Left colon (tissue), 2 donors: Measurements from ENCODE around the gene IL37. TPM values are rescaled to one million over a fixed set of nuclear protein-coding genes. Genes with fewer than 3 reads are reported as not detected.
"Not testable (repeated sequence)": the region's sequence is repeated elsewhere in the genome, so short reads cannot be mapped to it uniquely, and the experiment has no call there.

Experiments used
- ATAC-seq: fragments of 200-7000 bp; cut with Tn5 transposase; one replicate; pipeline ENCODE4 v1.9.1; 2020; ENCODE audit warnings: mild to moderate bottlenecking, moderate library complexity
- DNase-seq, 2 donors: peaks; one replicate each; pipeline ENCODE4 v3.0.0-alpha.2; 2020
- intact Hi-C, 2 donors: fragments of 100-400 bp; cut with DNase I in 1 of 2; cut with micrococcal nuclease in 1 of 2; formaldehyde crosslinking; loops; one replicate each; pipeline versions ENCODE4 v1.11.2 to v1.14.0; 2022; cut with DNase I, micrococcal nuclease
- total RNA-seq, 2 donors: library from RNA; stranded (reverse); fragmentation: NEBNext Ultra II Directional; extraction: Animal tissue kit (Norgen Biotek cat#: 25700); gene quantifications; one replicate each; pipeline ENCODE4 v1.2.1, GENCODE V29; 2021
- donor health status: DM: no; HTN: no; CAD: no.
- donor health status: DM: yes; HTN: yes; CAD: no.

The IL37 gene
- total RNA-seq, 2 donors from 2014 or later: 0.64 to 1.5 TPM

DNA sequence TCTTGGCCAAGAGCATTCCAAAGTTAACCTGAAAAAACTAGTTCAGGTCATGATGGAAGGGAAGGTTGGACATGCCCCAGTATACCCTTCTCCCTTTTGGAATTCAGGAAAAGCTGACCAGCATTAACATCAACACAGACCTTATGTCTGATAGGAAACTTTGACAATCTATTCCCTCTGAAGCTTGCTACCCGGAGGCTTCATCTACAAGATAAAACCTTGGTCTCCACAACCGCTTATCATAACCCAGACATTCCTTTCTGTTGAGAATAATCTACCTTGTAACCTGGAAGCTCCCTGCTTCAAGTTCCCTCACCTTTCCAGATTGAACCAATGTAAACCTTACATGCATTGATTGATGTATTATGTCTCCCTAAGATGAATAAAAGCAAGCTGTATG lies 24.7 kb upstream of the IL37 start:
- intact Hi-C loops: no loop called here
- no peak for ATAC-seq
- DNase-seq: no peak

DNA sequence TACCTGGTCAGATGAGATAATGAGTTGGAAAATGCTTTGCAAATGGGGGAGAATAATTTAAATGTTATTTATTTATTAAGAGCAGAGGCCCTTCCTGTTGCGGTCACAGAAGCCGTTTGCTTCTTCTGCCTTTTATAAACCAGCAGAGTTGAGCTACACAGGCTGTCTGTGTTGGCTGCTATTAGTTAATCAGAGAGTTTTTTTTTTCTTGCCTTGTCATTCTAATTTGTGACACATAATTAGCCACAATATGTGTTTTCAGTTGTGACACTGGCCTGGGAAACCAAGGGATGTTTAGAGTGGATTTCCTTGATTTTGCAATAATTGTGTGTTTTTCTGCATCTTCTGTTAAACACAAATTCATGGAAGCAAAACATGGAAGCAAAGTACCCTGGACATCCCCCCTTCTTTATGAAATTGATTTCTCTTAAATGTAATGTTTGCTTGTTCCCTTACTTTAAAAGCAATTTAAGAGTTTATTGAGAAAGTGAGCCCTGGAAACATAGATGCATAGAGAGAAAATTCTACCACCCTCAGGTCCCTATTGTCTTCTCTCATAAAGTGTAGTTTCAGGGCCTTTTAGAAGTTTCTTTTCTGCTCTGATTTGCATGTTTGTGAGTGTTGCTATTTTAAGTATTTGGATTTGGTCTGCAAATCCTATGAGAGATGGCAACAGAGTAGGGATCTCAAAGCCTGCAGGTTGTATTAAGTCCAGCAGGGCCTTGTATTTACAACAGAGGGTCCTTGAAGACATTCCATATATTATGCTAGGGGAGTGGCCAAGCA lies 22.8 kb upstream of the IL37 start:
- DNase-seq (no peak), ATAC-seq (no peak)
- intact Hi-C loops: no loop called here

DNA sequence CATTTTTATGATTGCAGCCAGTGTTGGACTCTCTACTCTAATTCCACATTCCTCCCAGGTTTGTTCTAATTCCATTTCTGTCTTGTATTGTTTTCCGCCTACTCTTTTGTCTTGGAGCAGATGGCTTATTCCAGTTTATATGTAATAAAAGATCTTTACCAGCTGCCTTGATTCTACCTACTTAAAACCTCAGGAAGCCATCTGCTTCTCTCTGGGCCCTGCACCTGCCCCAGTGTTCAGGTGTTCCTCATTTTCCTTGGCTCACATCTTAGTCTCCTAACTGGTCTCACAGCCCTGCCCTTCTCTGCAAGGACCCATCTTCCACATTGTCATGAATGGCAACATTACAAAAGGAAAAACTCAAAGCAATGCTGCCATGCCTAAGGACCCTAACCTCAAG lies 21.0 kb upstream of the IL37 start:
- intact Hi-C loops: no loop called here
- peak; percentile 71 for ATAC-seq
- no peak for DNase-seq

DNA sequence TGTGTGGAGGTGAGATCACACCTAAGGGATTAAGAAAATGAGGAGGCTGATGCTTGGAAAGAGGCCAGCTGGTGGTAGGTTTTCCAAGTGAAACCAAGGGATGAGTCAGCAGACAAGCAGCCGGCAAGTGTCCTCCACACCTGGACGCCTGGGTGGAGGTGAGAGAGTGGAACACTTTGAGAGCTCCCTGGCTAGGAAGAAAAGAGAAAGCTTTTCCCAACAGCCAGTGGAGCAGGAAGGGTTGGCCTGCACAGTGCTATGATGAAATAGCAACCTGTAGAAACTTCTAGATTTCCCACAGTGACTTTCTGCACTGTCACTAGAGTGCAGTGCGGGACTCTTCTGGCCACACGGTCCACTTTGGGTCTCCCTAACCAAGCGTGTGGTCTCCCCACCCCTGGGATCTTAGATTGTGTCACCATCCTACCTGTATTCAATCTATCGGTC lies 19.6 kb upstream of the IL37 start:
- intact Hi-C loops: no loop called here
- DNase-seq (no peak), ATAC-seq (peak; percentile 58)

DNA sequence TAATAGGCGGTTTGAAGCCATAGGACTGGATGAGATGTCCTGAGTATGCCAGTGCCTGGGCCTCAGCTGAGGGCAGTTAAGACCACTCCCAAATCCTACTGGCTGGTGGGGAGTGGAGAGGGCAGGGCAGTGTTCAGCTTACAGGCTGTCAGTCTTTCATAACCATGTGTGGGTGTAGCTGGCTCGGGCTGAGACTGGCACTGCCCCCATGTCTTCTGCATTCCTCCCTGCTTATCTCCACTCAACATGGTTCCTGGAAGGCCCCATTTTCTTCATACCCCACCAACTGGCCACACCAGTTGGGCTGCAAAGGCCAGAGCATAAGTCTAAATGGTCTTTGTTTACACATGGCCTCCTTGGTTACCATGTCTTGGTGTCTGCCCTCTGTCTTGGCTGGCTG lies 17.2 kb upstream of the IL37 start:
- intact Hi-C loops: no loop called here
- DNase-seq (no peak), ATAC-seq (no peak)

DNA sequence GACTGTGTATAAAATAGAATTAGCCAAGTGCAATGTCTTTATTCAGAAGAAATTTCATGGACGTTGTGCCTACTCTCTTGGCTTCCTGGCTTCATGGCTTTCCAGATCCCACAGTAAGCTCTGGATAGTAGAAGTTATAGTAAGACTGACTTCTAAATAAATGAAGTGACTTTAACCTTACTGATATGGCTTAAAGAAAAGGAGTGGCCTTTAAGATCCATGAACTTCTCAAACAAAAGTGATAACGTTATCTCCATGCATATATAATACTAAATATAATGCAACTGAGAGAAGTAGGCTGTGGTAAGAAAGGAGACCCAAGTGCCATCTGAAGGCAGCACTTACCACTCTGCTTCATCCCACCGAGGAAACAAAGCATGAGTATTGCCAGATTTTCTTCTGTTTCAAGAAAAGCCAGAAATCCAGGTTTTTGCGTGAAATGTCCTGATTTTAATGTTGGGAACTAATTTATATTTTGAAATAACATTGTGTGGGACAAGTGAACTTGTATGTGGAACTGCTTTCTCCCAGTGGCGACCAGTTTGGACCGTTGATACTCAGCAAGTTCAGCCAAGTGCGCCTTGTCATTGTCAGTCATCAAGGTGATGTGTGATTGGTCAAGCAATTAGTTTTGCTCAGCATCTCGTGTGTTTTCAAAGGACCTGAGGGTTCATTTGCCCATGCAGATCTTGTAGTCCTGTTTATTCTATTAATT lies 13.9 kb upstream of the IL37 start:
- peak; percentile 53 for ATAC-seq
- no peak for DNase-seq
- intact Hi-C loops: no loop called here

DNA sequence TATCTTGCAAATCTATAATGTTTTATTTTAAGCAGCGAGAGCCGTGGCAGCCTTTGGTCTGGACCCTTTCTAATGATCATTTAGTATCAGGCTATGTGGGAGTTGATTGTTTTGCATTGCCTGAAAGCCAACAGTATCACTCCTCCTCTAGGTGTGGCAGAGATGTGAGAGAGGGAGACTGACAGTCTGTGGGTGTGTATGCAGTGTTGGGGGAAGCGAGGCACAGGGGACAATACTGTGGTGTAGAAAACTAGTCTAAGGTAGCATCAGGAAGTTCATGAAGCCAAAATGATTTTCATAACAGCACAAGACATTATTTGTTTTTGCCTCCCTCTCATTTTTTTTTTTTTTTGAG lies 13.4 kb upstream of the IL37 start:
- DNase-seq (no peak), ATAC-seq (peak; percentile 64)
- intact Hi-C loops: no loop called here

DNA sequence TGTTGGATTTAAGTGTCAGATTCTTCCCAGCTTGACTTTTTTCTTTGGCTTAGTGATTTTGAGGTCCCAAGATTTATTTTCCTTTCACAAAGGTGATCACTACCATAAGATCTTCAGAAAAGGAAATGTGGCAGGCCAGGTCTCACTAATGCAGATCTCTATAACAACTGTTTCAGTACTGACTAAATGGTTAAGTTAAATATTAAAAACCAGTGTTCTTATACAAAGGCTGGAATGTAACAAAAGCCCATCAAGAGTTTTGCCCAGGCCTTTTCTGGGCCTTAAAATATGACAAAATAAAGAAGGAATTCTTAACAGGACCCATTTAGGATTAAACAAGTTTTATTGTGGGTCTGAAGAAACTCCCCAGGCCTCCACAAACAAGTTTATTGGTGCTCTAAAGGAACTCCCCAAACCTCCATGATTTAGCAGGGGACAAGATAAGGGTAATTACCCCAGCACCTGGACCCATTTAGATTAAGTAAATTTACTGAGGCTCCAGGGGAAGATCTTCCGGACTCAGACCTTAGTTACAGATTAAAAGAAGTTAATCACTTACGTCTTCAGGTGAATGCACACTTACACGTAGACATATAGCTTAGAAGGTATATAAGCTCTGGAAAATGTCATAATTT lies 9.4 kb upstream of the IL37 start:
- DNase-seq, intact Hi-C loops: not testable (repeated sequence)
- ATAC-seq: peak; percentile 44

DNA sequence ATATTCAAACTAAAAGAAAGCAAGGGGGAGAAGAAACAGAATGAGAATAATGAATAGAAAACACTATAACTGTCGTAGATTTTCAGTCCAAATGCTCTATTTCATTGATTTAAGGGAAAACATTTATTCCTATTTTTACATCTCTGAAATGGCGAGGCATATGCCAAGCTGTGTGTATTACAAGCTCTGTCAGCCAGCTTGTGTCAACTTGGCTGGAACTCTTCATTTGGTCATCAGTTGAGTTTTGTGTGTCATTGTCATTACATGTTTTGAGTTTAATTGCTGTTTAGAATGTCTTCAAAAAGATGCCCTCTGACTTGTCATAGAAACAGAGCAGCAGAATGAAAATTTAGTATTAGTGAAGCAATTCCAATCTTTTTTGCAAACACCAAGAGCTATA lies 8.1 kb upstream of the IL37 start:
- intact Hi-C loops: no loop called here
- ATAC-seq: no peak

DNA sequence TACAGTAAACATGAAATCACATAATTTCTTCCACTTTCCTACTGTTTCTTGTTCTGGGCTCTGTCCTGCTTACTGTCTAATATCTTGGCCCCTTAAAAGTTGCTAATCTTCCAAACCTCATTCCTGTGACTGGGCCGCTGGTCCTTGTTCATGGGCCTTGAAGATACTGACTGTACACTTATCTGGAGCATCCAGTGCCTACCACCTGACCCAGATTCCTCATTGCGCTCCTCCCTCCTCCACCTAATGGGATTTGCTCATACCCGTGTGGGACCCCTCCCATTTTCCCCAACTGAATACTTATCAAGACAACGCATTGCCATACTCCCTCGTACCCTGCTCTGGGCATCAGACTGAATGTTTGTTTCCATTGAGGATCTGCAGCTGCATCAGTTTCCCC lies 6.1 kb upstream of the IL37 start:
- intact Hi-C loops: no loop called here
- ATAC-seq (no peak), DNase-seq (no peak)

More for the DNA sequence above, 8.1 kb upstream of the IL37 start:
- no peak for DNase-seq

DNA sequence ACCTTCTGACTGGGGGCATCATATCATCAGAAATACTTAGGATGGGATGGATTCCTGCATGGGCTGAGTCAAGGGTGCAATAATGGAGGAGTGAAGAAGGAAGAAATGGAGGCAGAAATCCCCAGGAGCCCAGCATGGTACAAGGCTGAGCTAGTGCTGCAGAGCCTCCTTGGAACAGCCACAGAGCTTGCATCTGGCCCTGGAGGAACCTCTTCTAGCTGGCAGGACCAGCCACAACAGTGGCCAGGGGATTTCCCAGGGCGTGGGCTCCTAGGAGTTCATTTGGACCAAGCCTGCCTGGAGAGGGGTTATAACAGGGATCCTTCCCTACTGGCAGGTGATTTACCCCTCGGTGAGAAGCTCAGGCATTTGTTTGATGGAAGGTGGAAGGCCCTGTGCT lies 4.7 kb upstream of the IL37 start:
- DNase-seq (no peak), ATAC-seq (peak; percentile 59)
- intact Hi-C loops: no loop called here

DNA sequence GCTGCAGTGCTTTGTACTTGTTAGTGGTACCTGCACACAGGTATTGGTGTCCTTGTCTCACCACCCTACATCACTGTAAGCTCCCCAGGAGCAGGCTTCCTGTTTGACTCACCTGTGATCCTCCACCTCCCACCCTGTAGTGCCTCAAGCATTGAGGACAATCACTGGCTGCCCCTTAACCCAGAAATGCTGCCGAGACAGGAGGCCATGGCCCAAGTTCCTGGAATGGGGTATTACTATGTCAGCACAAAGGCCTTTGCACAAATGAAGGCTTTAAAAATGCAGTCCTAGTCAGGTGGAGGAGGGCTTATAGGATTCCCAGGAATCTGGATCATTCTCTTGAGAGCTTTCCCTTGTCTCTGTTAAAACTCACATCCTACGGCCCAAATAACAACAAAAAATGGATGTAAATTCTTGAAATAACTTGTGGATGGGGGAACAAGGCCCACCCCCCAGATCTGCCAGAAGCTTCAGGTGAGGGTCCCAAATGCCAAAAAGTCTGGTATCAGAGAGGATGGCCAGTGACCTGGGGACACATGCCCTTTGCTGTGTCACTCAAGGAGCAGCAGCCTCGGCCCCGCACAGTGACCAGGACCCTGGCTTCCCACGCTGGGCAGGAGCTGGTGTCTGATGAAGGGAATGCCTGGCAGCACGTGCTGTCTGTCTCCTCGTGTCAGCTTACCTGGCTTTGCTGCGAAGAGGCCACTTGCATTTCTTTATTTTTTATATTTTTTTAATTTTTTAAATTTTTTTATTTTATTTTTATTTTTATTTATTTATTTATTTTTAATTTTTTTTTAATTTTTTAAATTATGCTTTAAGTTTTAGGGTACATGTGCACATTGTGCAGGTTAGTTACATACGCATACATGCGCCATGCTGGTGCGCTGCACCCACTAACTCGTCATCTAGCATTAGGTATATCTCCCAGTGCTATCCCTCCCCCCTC lies 3.7 kb upstream of the IL37 start:
- ATAC-seq: no peak
- intact Hi-C loops: no loop called here
- DNase-seq: no peak

DNA sequence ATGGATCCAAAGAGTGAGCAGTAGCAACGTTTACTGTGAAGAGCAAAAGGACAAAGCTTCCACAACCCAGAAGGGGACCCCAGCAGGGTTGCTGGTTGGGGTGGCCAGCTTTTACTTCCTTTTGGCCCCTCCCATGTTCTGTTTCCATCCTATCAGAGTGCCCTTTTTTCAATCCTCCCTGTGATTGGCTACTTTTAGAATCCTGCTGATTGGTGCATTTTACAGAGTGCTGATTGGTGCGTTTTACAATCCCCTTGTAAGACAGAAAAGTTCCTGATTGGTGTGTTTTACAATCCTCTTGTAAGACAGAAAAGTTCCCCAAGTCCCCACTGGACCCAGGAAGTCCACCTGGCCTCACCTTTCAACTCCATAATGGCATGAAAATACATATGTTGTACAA lies 2.4 kb upstream of the IL37 start:
- DNase-seq, intact Hi-C loops, ATAC-seq: not testable (repeated sequence)

DNA sequence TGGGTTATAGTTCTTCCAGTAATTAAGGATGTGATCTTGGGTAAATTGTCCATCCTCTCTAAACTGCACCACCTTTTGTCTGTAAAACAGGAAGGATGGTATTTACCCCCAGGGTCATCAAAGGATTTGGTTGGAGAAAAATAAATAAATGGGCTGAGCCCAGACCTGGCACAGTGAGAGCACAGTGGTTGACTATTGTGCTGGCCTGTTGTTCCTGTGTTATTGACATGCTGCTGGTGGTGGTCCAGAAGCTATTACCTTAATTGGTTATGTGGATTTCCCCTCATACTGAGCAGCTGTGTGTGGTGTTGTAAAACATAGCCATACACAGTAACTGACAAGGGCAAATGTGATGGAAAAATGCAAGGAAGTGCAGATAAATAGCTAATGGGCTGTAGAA lies 746 bp upstream of the IL37 start:
- ATAC-seq: peak; percentile 25
- intact Hi-C loops: no loop called here
- no peak for DNase-seq

DNA sequence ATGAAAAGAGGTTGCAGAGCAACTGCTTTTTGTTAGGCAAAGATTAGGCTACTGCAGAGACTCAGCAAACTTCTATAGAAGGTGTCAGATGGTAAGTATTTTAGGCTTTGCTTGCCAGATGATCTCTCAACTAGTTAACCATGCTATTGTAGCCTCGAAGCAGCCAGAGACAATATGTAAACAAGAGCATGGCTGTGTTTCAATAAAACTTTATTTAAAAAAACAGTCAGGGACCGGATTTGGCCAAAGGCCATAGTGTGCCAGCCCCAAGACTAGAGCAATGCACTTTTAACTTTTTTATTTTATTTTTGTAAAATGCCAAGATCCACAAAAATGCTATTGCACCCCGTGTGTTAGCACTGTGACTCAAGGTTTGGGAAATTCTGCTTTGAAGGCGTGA lies 1.4 kb downstream of the IL37 start:
- ATAC-seq (no peak), DNase-seq (no peak)
- intact Hi-C loops: no loop called here

DNA sequence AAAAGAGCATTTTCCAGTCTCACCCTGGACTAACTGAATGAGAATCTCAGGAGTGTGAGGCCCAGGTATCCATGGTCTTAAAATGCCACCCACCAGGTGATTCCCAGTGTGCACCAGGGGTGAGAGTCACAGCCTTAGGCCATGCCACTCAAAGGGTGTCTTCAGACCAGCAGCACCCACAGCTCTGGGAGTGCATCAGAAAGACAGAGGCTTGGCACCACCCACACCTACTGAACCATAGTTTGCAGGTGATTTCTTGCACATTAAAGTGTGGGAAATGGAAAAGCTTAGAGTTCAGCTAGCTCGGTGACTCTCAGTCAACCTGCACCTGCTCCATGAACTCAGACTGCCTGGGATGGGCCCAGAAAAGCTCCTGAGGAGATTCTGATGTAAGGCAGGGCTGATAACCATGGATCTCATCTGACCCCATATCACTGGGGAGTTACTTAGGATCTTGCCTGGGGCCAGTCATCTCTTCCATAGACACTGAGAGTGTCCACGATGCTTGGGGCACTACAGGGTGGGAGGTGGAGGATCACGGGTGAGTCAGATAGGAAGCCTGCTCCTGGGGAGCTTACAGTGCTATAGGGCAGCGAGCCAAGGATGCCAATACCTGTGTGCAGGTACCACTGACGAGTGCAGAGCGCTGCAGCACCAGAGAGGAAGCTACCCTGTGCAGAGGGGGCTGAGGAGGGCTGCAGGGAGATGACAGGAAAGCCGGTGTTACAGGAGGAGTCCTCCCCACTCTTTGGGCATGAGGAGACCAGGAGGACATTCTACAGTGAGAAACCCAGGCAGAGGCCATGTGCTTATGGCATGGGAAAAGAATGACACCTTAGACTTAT lies 4.6 kb downstream of the IL37 start:
- DNase-seq: no peak
- no peak for ATAC-seq

DNA sequence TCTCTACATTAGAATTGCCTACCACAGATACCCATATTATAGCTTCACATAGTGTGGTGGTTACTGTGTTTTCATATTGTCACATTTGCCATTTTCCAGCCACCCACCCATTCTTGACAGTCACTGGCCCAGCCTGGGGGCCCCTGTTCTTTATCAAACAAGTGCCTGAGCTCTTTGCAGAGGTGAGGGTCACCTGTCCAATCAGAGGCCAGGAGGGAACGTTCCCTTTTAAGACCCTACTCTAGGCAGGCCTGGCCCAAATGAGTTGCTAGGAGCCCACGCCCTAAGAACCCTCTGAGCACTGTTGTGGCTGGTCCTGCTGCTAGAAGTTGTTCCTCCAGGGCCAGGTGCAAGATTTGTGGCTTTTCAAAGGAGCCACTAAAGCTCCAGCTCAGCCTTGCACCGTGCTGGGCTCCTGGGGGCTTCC lies 5.2 kb downstream of the IL37 start:
- DNase-seq: no peak
- ATAC-seq: no peak
- intact Hi-C loops: no loop called here

More for the DNA sequence above, 4.6 kb downstream of the IL37 start:
- intact Hi-C loops: no loop called here

DNA sequence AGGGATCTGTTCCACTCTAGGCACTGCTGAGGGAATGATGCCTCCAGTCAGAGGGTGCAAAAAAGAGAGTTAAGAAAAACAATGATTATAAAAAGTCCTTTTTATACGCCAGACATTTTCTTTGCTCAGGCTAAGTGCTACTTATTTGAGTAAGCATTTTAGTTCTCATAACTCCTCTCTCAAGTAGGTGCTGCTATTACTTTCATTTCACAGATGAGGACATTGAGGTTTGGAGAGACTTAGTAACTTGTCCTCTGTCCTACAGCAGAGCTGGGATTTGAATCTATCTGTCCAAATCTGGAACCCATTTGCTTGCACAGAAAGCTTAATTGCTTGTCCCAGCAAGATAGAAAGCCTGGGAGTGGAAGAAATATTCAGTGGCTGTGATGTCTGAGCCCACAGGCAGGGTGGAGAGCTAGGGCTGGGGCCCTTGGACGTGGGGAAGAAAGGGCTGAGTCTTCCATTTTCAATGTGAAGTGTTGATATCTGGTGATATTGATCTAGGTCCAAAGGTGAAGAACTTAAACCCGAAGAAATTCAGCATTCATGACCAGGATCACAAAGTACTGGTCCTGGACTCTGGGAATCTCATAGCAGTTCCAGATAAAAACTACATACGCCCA lies 5.8 kb downstream of the IL37 start:
- intact Hi-C loops: no loop called here
- ATAC-seq (no peak), DNase-seq (no peak)
